ENCODE measurements around the gene MGMT.

DNA sequence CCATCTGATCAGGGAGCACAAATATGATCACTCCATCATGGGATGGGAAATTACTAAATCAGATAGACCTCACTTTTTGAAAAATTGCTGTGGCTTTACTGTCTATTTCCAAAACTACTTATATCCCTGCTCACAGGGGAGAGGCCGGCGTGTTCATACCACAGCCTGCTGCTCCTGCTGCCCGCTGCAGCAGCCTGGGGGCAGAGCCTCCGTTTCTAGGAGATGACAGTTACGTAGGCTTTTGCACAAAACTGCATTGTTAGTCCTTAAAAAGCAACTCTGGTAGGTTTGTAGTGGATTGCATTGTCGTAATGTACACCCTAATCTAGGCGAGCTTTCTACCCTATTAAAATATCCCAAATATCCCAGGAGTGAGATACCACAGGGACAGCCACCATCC, 293.4 kb downstream of the MGMT start:
- TF ChIP-seq EZH2 (IDR thresholded peaks at IDR 0.05; ENCODE audit: low read length, missing control alignments) = no peak
- TF ChIP-seq, protein P1, sequence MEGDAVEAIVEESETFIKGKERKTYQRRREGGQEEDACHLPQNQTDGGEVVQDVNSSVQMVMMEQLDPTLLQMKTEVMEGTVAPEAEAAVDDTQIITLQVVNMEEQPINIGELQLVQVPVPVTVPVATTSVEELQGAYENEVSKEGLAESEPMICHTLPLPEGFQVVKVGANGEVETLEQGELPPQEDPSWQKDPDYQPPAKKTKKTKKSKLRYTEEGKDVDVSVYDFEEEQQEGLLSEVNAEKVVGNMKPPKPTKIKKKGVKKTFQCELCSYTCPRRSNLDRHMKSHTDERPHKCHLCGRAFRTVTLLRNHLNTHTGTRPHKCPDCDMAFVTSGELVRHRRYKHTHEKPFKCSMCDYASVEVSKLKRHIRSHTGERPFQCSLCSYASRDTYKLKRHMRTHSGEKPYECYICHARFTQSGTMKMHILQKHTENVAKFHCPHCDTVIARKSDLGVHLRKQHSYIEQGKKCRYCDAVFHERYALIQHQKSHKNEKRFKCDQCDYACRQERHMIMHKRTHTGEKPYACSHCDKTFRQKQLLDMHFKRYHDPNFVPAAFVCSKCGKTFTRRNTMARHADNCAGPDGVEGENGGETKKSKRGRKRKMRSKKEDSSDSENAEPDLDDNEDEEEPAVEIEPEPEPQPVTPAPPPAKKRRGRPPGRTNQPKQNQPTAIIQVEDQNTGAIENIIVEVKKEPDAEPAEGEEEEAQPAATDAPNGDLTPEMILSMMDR (conservative IDR thresholded peaks at IDR 0.05 in 1 of 2, IDR thresholded peaks at IDR 0.05 in 1 of 2; ENCODE audit: low read depth in 1 of 2, low read length in 2 of 2) = no peak

Data from fibroblast of lung (primary cell).